Retinal pigment epithelial cell (primary cell): ENCODE results near the gene TMEM72.

Experiments used
- DNase-seq: peaks from one replicate; pipeline ENCODE4 v3.0.0-alpha.2; 2010; ENCODE audit warnings: low read depth
- H3K4me3 ChIP-seq: 2 replicates; pipeline ENCODE4 v1.5.1; 2011; ENCODE audit warnings: mild to moderate bottlenecking, low read length, control low read depth, moderate library complexity
- TF ChIP-seq, protein P1 (sequence below): conservative IDR thresholded peaks from 2 replicates; pipeline ENCODE4 v1.5.1; 2011; ENCODE audit warnings: low read depth, low read length, control low read depth, inconsistent platforms

TMEM72 gene

DNA sequence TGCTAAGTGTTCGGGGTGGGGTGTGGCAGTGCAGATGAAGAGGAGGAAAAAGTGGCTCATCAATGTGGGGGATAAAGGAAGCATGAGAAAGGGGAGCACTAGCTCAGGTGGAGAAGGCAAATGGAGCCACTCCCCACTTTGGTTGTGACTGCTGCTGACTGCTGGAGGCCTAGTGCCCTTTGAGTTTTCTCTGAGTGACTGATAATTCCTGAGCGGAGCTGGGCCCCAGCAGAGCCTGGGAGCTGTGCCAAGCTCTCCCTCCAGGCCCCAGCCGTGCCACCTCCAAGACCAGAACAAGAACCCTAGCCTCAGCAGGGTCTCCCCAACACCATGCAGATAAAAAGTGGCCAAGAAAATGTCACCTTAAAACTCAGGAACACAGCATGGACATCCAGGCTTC is 38.8 kb downstream of the TMEM72 start:
- TF ChIP-seq, protein P1, sequence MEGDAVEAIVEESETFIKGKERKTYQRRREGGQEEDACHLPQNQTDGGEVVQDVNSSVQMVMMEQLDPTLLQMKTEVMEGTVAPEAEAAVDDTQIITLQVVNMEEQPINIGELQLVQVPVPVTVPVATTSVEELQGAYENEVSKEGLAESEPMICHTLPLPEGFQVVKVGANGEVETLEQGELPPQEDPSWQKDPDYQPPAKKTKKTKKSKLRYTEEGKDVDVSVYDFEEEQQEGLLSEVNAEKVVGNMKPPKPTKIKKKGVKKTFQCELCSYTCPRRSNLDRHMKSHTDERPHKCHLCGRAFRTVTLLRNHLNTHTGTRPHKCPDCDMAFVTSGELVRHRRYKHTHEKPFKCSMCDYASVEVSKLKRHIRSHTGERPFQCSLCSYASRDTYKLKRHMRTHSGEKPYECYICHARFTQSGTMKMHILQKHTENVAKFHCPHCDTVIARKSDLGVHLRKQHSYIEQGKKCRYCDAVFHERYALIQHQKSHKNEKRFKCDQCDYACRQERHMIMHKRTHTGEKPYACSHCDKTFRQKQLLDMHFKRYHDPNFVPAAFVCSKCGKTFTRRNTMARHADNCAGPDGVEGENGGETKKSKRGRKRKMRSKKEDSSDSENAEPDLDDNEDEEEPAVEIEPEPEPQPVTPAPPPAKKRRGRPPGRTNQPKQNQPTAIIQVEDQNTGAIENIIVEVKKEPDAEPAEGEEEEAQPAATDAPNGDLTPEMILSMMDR: no peak
- H3K4me3 ChIP-seq: no peak overlapping the region
- DNase-seq: no peak

DNA sequence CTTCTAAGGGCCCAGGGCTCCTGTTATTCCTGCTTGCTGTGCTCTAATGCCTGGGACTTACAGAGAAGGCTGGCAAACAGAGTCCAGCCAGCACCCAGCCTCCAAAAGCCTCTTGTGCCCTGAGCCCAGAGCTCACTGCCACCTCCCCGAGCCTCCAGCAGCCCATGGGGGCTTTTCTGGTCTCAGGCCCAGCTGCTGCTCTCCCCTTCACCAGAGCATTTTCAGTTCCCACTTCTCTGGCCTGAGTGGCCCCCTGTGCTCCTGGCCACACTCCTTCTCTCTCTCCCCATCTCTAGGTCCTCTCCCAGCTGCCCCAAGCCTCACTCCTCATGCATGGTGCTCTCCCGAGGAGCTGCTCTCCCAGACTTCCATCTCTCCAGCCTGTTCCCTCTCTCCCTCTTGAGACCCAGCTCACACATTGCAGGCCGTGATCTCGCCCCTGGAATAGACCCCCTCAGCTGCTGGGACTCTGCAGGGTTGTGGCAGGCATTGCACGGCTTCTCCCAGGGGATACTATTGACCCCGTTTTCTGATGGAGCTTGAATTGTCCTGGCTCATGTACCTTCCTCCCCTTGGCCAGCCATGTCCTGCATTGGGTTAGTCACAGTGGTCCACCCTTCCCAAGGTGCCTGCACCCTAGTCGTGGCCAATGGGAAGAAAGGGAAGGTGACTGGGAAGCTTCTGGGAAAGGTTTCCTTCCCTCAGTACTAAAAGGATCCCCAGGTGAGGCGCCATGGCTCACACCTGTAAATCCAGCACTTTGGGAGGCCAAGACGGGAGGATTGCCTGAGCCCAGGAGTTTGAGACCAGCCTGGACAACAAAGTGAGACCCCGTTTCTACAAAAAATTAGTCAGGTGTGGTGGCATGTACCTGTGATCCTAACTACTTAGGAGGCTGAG is 39.4 kb downstream of the TMEM72 start:
- no peak for DNase-seq
- TF ChIP-seq, protein P1: no peak
- H3K4me3 ChIP-seq: no peak overlapping the region

- H3K4me3 ChIP-seq: no peak overlapping the region
- TF ChIP-seq, protein P1: no peak
- DNase-seq: no peak
These were observed 40.6 kb downstream of the TMEM72 start for GRCh38 chr10:44951576-44952226.

DNA sequence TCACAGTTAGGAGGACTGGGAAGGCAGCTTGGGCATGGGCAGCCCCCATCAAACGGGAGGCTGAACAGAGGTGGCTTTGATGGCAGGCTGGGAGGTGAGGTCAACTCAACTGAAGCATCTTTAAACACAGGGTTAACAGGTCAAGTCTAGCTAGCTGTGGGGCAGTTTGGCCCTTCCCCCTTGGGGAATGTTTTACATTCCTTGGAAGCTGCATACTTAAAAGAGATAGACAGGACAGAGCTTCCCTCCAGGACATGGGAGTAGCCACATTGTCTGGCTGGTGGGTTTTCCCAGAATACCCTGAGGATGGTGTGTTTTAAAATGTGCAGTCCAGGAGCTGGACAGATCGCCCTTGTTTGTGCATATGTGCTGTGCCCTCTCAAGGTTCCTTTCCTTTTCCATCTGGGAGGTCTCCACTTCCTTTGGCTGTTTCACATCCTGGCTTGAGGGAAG is 41.7 kb downstream of the TMEM72 start:
- TF ChIP-seq, protein P1: no peak
- no peak for DNase-seq
- no peak overlapping the region for H3K4me3 ChIP-seq

DNA sequence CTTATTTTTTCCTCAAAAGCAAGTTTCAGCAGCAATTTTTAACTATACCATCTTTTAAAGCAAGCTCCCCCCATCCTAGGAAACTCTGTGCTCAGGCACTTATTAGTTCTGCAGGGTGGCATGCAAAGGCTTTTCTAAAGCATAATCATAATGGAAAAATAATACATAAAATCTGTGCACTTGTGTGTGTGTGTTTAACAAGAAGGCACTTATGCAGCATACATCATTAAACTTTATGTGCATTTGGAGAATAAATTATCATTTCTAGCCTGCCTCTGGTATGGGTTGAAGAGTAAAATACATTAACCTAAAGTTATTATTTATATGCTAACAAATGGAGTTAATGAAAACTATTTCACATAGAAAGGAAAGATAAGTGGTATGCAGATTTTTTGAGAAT is 42.9 kb downstream of the TMEM72 start:
- DNase-seq: no peak
- TF ChIP-seq, protein P1: no peak
- no peak overlapping the region for H3K4me3 ChIP-seq

- H3K4me3 ChIP-seq: no peak overlapping the region
- TF ChIP-seq, protein P1: no peak
- DNase-seq: no peak
These were observed 43.8 kb downstream of the TMEM72 start for GRCh38 chr10:44954962-44955361.
